Jurkat, Clone E6-1 (cell line): ENCODE results near the gene TMEM126A.
"Not testable (repeated sequence)": the region's sequence is repeated elsewhere in the genome, so short reads cannot be mapped to it uniquely, and the experiment has no call there.

Source experiments
- DNase-seq: peaks from one replicate; pipeline ENCODE4 v3.0.0-alpha.2; 2011; ENCODE audit warnings: low read depth, low spot score
- H3K4me3 ChIP-seq: 2 replicates; pipeline ENCODE4 v1.5.1; 2011; ENCODE audit warnings: mild to moderate bottlenecking, low read length, control low read depth, moderate library complexity

Gene TMEM126A

DNA sequence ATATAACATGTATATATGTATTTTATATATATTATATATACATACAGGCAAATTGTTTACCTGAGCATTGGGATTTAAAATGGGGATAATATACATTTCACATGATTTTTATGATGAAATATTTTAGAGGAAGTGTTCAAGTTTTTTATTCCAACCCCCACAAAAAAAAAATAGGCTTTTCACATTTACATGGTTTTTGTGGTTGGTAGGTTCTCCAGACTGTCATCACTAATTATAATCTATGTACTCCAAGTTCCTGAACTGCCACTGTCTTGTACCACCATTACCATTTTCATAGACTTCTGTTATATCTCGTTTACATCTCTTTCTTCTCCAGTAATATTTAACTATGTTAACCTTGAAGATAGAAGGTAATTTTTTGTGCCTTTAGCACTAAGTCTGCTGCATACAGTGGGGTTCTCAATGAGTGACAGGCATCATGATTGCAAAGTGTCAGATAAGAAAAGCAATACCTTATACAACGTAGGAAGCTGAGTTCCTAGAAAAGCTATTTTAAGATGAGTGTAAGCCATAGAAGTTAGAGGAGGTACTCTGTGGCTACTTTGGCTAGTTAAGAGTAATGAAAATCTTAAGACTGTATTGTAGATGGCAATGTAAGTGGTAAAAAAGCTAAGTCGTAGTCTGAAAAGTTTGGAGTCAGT lies 5.2 kb downstream of the TMEM126A start:
- no peak overlapping the region for H3K4me3 ChIP-seq
- DNase-seq = no peak

- not testable (repeated sequence) for DNase-seq, H3K4me3 ChIP-seq
Observed at GRCh38 chr11:85654343-85654742, 6.6 kb downstream of the TMEM126A start.

GRCh38 chr11:85656777-85657176 lies 9.0 kb downstream of the TMEM126A start:
- no peak for DNase-seq
- H3K4me3 ChIP-seq = no peak overlapping the region

GRCh38 chr11:85658180-85658579 lies 10.4 kb downstream of the TMEM126A start:
- H3K4me3 ChIP-seq = no peak overlapping the region
- DNase-seq = no peak

DNA sequence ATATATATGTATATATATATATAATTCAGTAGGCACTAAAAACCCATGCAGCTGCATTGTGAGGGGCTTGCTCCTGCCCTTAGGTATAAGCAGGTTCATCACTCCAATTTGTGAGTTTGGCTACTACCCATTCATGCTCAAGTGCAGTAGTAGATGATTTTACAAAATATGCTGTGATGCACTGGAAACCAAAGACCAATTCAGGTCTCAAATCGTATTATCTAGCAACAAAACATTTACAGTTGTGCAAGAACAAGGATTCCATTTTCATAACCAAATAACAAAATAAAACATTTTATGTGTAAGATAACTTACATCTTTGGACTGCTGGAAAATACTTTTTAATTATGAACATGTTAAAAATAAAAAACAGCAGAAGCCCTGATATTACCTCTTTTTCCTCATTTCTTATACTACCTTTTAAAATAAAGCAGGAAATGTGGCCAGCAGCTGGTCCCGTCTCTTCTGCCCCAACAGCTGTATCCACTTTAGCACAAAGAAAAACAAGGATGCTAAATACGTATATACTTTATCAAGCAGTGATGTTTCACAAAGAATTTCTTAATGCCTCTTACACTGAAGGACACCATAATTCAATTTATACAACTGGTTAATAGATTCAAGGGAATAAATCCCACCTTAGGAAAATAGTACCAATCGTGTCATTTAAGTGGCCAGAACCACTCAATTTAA lies 14.4 kb downstream of the TMEM126A start:
- no peak overlapping the region for H3K4me3 ChIP-seq
- no peak for DNase-seq

DNA sequence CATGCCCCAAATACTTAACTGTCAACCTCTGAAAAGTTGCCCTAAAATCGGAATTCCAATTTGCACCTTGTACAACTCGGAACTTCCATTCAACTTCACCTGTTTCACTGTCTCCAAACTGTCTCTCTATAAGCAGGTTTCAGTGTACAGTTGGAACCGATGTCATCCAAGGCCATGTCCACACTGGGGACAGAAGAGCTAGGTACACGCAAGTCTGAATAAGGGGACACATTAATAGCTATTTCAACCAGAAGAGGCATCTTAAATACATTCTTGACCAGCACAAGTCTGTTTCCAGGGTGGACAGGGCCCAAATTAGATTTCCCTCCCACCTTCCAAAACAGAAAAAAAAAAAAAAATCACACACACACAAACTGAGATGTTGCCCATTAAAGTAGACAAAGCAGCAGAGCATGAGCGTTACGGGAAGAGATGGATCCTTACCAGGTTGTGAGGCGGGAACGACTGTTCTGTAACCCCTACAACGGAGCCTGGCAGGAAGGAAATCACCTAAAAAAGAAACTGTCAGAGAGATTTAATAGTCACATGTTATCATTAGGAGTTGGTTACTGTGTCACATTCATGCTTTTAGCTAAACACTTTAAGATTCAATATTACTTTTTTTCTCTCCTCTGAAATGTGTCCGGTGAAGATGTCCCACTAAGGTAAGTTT lies 15.4 kb downstream of the TMEM126A start:
- DNase-seq = no peak
- H3K4me3 ChIP-seq = peak overlapping the region; percentile 86

GRCh38 chr11:85663753-85664614 lies 16.2 kb downstream of the TMEM126A start:
- H3K4me3 ChIP-seq = peak overlapping the region; percentile 86
- peak; percentile 65 for DNase-seq

DNA sequence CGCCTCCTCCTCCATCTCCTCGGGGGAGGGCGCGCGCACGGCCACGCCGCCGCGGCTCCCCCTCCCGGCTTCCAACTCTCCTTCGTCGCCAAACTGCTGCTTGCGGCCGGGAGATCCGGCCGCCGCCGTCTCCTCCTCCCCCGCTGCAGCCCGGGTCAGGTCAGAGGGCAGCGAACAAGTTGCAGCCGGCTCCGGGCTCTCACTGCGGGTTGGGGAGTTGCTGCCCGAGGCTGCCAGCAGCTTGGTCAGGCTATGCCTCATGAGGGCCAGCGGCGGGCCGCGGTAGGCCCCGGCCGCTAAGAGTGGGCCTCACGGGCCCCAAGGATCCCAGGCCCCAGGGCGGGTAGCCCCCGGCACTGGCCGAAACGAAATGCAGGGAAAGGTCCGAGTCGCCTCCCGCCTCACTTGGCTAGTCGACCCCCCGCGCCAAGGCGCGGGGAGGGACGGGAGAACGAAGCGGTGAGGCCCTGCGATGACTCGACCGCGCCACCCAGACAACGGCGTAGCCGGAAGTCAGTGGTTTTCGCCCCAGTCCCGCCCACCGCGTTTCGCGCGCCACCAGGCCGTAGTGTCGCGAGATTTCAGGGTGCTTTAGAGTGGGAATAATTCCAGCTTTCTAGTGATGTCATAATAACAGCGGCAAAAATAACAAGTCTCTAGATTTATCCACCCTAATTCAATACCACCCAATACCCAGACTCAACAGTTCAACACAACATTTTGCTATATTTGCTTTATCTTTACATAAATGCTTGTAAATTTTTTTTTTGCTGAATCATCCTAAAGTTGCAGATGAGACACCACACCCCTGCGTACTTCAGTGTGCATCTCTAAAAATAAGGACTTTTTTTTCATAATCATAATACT lies 17.1 kb downstream of the TMEM126A start, which contains the start of gene CREBZF:
Gene CREBZF, minus strand, starts transcription at position 515 of the 867 bp plus-strand sequence. Its CDS starts 254 bp downstream, at position 261.
- H3K4me3 ChIP-seq = peak within 1 kb of the TSS; percentile 86
- DNase-seq = peak; percentile 89

DNA sequence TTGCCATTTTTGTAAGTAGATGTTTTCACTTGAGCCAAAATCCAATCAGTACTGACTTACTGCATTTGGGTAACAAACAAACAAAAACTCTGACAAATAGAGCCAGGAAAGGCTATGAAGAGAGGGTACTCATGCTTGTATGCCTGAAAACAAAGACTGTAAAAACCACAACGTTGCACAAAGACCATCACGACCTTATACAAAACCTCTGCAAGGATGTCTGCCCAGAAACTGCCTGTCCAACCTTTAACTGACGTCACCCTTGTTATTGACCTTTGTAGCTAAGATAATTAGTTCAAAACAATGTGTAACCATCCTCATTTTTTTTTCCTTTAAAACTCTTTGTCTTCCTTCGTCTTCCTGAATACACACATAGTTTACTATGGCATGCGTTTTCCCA lies 18.0 kb downstream of the TMEM126A start:
- no peak overlapping the region for H3K4me3 ChIP-seq
- no peak for DNase-seq

DNA sequence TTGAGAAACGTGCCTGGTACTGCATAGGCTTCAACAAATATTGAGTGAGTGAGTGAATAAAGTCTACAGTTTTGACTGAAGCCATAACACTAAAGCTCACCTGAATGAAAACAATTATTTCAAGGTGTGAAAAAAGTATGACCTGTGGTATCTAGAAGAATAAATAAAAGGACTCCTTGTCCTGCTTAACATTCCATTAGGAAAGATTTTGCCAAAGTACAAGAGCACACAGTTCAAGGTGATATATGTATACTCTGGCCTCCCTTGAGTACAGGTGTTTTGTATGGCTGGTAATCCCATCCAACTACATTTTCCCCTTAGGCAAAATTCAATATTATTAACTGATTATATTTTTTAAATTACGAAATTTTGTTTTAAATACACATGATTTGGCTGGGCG lies 18.9 kb downstream of the TMEM126A start:
- no peak overlapping the region for H3K4me3 ChIP-seq
- DNase-seq = no peak

DNA sequence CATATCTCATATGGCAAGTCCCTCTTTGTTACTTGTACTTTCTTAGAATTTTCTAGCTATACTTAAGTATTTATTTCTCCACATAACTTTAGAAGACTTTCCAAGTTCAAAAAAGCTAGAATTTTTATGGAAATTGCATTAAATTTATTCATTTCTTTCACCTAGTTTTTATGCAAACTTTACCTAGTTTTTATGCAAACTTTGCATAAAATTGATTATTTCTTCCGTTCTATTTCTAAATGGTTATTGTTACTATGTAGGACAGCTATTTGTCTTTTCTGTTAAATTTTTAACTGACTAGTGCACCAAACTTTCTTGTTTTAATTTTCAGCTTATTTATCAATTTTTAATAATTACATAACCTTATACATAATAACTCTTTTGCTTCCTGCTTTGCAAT lies 20.4 kb downstream of the TMEM126A start:
- no peak for DNase-seq
- H3K4me3 ChIP-seq = no peak overlapping the region

GRCh38 chr11:85670949-85671663 lies 23.3 kb downstream of the TMEM126A start:
- not testable (repeated sequence) for H3K4me3 ChIP-seq, DNase-seq

DNA sequence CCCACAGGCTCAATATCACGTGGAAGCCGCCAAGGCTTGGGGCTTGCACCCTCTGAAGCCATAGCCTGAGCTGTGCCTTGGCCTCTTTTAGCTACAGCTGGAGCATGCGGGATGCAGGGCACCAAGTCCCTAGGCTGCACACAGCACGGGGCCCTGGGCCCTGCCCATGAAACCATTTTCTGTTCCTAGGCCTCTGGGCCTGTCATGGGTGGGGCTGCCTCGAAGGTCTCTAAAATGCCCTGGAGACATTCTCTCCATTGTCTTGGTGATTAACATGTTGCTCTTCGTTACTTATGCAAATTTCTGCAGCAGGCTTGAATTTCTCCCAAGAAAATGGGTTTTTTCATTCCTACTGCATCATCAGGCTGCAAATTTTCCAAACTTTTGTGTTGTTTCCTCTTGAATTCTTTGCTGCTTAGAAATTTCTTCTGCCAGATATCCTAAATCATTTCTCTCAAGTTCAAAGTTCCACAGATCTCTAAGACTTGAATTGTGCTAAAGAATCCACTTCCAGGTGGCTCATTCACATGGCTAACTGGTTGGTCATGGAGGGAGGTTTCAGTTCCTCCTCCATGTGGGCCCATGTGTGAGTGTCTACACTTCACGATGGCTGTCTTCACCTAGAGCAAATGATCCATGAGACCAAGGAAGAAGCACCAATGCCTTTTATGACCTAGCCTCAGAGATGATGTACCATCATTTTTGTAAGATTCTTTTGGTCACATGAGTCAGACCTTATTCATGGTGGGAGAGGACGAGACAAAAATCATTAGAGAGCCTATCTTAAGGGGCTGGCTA lies 24.5 kb downstream of the TMEM126A start:
- DNase-seq = no peak
- no peak overlapping the region for H3K4me3 ChIP-seq

- no peak for DNase-seq
- H3K4me3 ChIP-seq = no peak overlapping the region
Observed at GRCh38 chr11:85673393-85673792, 25.6 kb downstream of the TMEM126A start.

DNA sequence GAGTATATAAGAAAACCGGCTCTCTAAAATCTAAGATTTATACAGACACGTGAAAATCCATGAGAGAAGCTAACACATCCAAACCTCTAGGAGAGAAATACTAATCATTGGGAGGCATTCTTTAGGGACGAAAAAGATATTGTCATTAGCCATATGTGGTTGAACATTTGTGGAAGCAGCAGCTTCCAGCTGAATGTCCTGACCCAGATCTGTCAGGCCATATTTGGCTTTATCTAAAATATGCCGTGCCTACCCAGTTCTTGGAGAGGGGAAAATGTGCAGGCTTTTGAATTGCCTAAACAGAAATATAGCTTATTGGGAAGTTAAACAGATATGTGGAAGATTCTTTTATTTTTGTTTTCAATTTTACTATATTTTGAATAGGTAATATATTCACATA lies 31.8 kb downstream of the TMEM126A start:
- DNase-seq = no peak
- H3K4me3 ChIP-seq = no peak overlapping the region

- no peak overlapping the region for H3K4me3 ChIP-seq
- no peak for DNase-seq
Observed at GRCh38 chr11:85680897-85681296, 33.1 kb downstream of the TMEM126A start.
